Right kidney (tissue), 9 donors: Measurements from ENCODE around the gene HS2ST1.
"Not testable (repeated sequence)": the region's sequence is repeated elsewhere in the genome, so short reads cannot be mapped to it uniquely, and the experiment has no call there.

ENCODE experiments used
- DNase-seq: peaks from one replicate; pipeline ENCODE4 v3.0.0-alpha.2; 2016
- long read RNA-seq, 8 donors: transcript quantifications; one replicate each; lab custom pipeline, GENCODE V29; 2026

HS2ST1 gene
- long read RNA-seq, donor 1, full-length matches to known transcripts: 13 of 13 reads
- long read RNA-seq, donor 1, partial matches to known transcripts: 0 of 13 reads
- long read RNA-seq, donor 1, other reads (novel, unspliced or antisense): 0 of 13 reads
- long read RNA-seq, donor 2, full-length matches to known transcripts: 2 of 2 reads
- long read RNA-seq, donor 2, partial matches to known transcripts: 0 of 2 reads
- long read RNA-seq, donor 2, other reads (novel, unspliced or antisense): 0 of 2 reads
- long read RNA-seq, donor 3, full-length matches to known transcripts: 3 of 3 reads
- long read RNA-seq, donor 3, partial matches to known transcripts: 0 of 3 reads
- long read RNA-seq, donor 3, other reads (novel, unspliced or antisense): 0 of 3 reads
- long read RNA-seq, donor 4, full-length matches to known transcripts: 13 of 13 reads
- long read RNA-seq, donor 4, partial matches to known transcripts: 0 of 13 reads
- long read RNA-seq, donor 4, other reads (novel, unspliced or antisense): 0 of 13 reads
- long read RNA-seq, donor 5, full-length matches to known transcripts: 12 of 12 reads
- long read RNA-seq, donor 5, partial matches to known transcripts: 0 of 12 reads
- long read RNA-seq, donor 5, other reads (novel, unspliced or antisense): 0 of 12 reads
- long read RNA-seq, donor 6, full-length matches to known transcripts: 13 of 18 reads
- long read RNA-seq, donor 6, partial matches to known transcripts: 5 of 18 reads
- long read RNA-seq, donor 6, other reads (novel, unspliced or antisense): 0 of 18 reads
- long read RNA-seq, donor 7, full-length matches to known transcripts: 19 of 32 reads
- long read RNA-seq, donor 7, partial matches to known transcripts: 7 of 32 reads
- long read RNA-seq, donor 7, other reads (novel, unspliced or antisense): 6 of 32 reads
- long read RNA-seq, donor 8, full-length matches to known transcripts: 7 of 12 reads
- long read RNA-seq, donor 8, partial matches to known transcripts: 5 of 12 reads
- long read RNA-seq, donor 8, other reads (novel, unspliced or antisense): 0 of 12 reads

DNA sequence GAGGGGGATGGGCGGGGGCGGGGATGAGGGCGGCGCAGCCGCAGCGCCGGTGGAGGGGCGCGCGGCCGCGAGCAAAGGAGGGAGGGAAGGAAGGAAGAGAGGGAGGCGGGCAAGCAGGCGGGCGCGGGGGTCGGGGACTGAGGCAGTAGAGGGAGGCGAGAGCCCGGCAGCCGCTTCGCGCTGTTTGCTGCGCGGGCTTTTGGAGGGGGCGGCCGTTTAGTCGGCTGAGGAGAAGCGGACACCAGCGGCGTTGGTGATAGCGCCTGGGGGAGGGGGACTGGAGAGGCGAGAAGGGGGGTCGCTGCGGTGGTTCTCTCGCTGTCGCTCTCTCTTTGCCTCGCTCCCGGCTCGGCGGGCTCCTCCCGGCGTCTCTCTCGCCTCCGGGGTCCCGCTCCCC is at the start of gene HS2ST1:
Gene HS2ST1, plus strand, starts transcription at position 35 of the 397 bp plus-strand sequence.
- peak; percentile 94 for DNase-seq

DNA sequence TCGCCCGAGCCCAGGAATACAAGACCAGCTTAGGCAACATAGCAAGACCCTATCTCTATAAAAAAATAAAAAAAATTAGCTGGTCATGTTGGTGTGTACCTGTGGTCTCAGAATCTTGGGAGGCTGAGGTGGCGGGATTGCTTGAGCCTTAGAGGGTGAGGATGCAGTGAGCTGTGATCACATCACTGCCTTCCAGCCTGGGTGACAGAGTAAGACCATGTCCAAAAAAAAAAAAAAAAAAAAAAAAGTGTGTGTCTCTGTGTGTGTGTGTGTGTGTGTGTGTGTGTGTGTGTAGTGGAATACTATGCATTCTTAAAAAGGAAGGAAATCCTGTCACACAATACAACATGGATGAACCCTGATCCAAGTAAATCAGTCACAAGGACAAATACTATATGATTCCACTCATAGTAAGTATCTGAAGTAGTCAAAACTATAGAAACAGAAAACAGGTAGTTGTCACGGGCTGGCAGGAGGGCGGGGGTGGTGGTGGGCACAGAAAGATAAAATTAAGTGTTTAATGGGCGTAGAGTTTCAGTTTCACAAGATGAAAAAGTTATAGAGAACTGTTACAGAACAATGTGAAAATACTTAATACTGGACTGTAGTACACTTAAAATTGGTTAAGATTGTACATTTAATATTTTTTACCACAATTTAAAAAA is 48.3 kb upstream of the HS2ST1 start:
- DNase-seq: no peak

DNA sequence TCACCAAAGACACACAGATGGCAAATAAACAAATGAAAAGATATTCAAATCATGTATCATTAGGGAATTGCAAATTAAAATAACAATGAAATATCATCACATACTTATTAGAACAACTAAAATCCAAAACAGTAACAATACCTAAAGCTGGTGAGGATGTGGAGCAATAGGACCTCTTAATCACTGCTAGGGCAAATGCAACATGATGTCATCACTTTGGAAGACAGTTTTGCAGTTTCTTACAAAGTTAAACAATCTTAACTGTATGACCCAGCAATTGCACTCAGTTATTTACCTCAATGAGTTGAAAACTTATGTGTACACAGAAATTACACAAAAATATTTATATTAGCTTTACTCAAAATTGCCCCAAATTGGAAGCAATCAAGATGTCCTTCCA is 47.8 kb upstream of the HS2ST1 start:
- no peak for DNase-seq

DNA sequence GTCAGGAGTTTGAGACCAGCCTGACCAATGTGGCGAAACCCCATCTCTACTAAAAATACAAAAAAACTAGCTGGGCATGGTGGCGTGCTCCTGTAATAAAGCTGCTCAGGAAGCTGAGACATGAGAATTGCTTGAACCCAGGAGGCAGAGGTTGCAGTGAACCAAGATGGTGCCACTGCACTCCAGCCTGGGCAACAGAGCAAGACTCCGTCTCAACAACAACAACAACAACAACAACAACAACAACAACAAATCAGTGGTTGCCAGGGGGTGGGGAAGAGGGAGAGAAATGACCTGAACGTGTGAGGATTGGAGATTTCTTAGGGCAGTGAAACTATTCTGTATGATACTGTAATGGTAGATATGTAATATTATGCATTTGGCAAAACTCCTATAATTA is 47.2 kb upstream of the HS2ST1 start:
- DNase-seq: not testable (repeated sequence)

DNA sequence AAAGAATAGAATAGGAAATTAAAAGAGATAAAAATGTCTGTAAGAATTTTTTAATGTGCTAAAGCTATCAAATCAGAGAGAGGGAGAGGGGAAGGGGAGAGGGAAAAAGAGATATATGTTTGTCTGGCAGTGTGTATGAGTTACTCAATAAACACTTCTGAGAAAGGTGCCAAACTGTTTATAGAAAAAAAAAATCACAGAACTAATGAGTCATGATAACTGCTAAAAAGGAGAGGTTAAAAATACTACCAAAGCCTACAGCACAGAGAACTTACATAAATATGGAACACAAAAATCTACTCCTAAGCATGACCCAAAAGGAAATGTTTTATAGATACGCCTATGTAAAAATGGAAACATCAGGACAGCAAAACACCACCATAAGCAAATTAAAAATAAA is 46.0 kb upstream of the HS2ST1 start:
- no peak for DNase-seq

DNA sequence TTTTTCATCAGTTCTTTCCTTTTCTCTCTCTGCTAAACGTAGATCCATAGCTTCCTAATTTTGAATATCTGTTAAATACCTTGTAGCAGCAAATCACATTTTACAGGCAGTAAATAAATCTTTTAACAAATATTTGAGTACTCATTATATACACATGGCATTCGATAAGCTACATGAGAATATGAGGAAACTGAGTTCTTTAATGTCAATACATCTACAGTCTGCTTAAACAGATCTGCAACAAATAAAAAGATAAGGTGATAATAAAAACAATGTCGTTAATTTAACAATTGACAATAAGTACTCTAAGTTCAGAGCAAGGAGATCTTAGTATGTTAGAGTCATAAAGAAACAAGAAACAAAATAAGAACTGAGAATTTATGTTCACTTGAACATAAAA is 43.4 kb upstream of the HS2ST1 start:
- no peak for DNase-seq

DNA sequence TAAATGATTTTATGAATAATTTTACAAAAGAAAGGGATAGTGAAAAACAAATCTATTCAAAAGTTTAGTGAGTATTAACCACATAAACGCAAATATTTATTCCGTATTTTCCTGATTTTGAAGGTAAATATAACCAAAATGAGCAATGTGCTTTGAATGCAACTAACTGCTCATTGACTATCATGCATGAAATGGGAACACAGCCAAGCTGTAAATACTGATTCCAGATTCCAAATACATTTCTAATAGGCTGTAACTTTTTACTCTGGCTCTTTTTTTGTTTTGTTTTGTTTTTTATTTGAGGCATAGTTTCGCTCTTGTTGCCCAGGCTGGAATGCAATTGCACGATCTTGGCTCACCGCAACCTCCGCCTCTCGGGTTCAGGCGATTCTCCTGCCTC is 42.3 kb upstream of the HS2ST1 start:
- no peak for DNase-seq

DNA sequence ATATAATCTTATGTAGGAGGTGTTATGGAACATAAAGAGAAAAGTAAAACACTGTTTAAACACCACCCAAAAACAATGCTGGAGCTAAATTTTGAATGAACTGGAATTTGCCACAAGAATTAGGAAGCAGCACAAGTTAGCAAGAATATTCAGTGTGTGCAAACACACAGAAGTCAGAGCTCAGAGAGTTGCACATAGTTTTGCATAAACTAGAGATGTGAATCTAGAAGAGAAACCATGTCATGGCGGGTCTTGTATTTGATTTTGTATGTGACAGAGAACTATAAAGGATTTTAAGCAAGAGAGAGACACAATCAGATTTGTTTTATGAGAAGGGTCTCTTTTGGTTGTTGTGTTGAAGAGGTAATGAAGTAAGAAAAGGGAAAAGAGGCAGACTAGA is 38.7 kb upstream of the HS2ST1 start:
- DNase-seq: no peak

DNA sequence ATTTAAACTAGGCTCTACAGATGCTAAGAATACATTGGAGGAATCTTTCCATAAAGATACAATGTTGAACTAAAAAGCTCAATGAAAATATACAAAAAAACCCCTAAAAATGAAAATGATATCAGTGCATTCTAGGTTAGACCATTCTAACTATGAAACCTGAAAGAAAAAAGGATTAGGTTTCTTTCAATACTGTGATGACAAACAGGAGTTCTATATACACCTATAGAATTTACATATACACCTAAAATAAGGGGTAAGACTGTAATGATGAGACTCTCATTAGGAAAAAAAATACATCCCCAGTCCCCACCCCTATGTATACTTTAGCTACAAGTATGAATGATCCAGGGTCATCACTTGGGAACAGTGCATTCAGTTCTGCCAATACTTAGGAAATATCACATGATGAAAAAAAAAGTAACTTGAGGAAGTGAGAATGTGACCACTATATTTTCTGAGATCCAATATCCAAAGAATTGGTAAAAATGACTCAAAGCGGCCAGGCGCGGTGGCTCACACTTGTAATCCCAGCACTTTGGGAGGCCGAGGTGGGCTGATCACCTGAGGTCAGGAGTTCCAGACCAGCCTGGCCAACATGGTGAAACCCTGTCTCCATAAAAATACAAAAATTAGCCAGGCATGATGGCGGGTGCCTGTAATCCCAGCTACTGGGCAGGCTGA is 26.8 kb upstream of the HS2ST1 start:
- DNase-seq: no peak

DNA sequence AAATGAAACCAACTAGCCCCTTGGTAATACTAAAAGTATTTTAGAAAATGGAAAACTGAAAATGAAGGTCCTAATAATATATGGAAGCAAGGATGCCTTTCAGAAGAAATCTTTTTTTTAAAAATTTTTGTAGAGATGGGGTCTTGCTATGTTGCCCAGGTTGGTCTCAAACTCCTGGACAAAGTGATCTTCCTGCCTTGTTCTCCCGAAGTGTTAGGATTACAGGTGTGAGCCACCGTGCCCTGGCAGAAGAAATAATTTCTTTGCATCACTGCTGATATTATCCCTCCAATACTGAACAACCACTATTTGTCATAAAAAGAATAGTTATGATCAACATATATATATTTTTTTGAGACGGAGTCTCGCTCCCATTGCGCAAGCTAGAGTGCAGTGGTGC is 26.1 kb upstream of the HS2ST1 start:
- DNase-seq: no peak

DNA sequence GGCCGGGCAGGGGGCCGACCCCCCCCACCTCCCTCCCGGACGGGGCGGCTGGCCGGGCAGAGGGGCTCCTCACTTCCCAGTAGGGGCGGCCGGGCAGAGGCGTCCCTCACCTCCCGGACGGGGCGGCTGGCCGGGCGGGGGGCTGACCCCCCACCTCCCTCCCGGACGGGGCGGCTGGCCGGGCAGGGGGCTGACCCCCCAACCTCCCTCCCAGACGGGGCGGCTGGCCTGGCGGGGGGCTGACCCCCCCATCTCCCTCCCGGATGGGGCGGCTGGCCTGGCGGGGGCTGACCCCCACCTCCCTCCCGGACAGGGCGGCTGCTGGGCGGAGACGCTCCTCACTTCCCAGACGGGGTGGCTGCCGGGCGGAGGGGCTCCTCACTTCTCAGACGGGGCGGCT is 15.0 kb upstream of the HS2ST1 start:
- DNase-seq: not testable (repeated sequence)

DNA sequence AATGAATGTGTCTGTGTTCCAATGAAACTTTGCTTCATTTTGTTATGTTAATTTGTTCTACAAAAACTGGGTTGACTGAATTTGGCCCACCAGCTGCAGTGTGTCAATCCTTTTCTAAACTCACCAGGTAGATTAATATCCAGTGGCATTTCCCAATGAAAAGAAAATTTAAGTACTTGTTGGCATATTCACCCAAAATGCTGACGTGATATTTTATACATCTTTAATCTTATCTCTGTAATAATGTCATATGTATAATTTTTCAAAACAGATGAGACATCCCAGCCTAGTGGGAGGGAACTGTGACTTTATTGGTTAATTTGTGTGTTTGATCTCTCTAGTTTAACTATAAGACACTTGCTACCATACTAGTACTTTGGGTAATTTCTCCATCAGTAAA is 8.6 kb upstream of the HS2ST1 start:
- no peak for DNase-seq

DNA sequence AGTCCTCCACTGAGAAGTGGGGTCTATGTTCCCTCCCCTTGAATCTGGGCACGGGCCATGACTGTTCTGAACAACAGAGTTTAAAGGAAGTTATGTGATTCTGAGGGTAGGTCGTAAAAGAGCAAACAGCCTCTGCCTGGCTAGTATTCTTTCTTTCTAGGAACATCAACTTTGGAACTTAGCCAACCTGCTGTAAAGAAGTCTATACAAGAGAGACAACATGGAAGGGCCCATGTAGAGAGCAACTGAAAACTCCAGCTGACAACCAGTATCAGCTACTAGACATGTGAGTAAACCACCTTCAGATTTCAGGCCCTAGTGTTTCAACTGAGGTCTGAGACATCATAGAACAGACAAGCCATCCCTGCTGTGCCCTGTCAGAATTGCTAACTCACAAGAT is 8.0 kb upstream of the HS2ST1 start:
- DNase-seq: no peak

DNA sequence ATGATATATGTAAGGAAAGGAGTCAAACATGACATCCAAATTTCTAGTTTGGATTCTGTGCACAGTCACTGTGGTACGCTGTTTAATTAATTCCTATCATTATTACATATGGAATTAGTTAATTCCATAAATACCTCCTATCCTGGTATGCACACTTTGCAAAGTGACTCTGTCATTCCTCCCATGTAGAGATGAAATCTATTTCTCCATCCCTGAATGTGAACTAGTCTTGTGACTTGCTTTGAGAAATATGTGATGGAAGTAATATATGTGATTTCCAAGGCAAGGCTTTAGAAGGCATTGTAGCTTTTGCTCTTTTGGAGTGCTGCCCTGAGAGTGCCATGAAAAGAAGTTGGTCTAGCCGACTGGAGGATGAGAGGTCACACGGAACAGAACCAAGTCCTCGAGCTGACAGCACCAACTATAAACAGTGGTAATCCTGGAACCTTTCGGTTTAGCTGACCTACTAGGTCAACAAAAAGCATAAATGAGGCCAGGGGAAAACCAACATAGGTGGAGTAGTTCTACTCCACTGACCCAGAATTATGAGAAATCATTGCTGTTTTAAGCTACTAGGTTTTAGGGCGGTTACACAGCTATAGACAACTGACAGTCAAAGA is 2.0 kb upstream of the HS2ST1 start:
- DNase-seq: no peak

DNA sequence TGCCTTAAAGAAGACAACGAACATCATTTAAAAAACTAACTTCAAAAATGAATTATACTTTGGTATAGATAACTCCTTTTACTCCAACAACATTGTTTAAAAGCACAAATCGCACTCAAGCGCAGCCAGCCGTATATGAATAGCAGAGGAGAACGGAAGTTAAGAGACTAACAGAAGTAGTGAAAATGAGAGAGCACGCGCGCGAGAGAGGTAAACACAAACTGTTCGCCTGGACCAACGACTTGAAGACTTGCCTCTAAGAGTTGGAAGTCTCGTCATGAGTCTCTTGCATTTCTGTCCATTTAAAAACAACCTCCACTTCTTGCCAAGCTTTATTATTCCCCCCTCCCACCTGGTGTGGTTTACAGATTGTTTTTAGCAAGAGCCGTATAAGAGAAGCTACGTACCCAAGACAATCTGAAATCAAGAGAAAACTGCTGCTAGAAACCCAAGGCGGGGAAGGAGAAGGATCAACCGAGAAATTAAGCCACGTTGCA is 988 bp upstream of the HS2ST1 start:
- DNase-seq: no peak

DNA sequence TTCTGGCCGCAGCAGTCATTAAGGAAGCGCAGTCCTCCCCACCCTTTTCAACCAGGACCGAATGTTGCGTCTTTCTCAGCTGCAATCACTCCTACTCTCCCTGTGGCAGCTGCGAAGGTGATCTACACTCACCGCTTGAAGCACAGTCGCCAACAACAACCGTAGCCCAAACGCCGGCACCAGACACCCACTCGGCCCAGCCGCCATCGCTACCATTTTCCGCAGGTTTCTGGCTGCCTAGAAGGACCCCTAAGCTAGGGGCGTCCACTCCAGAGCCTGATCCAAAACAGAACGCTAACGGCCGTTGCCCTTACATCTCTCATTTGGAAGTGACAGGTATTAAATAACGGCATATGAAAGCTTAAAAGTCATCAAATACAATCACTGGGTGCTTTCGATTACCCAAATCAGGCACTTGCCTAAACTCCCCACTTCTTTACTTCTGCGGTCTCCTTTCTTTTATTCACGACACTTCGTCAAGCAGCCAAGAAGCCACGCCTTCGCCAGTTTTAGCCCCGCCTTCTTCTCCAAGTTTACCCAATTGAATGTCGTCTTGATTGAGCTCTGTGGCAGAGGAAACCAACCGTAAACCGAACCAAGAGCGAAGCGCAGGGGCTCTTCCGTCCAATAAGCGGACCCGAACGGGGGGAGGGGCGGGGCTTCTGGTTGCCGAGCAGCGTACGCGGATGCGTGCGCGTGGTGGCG is 387 bp upstream of the HS2ST1 start, which contains the start of gene SELENOF:
Gene SELENOF, minus strand, starts transcription at position 231 of the 705 bp plus-strand sequence. Its CDS starts 15 bp downstream, at position 216.
- DNase-seq: peak; percentile 99

DNA sequence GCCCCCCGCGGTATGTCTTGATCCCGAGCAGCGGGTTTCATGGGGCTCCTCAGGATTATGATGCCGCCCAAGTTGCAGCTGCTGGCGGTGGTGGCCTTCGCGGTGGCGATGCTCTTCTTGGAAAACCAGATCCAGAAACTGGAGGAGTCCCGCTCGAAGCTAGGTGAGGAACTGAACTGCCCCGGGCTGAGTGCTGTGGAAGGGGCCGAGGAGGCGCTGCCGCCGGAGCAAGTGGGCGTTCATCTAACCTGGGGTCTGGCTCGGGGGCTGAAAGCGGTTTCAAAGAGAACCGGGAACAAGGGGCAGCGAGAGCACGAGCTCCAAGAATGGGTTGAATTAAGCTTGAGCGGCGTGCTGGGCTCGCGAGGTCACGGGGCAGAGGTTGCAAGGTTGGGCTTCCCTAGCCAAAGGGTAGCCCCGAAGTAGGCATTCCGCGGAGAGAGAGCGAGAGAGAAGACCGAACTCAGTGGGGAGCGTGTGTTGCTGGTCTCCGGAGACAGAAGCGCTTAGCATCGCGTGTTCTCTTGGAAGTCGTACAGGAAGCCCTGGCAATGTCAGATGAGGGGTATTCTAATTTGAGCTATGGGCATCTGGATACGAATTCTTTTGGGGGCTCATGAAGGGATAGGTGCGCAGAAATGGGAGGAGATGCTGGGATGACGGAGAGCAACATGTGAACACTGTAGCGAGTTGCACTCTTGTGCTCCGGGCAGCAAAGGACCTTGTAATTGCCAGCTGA is 732 bp downstream of the HS2ST1 start:
- peak; percentile 82 for DNase-seq

DNA sequence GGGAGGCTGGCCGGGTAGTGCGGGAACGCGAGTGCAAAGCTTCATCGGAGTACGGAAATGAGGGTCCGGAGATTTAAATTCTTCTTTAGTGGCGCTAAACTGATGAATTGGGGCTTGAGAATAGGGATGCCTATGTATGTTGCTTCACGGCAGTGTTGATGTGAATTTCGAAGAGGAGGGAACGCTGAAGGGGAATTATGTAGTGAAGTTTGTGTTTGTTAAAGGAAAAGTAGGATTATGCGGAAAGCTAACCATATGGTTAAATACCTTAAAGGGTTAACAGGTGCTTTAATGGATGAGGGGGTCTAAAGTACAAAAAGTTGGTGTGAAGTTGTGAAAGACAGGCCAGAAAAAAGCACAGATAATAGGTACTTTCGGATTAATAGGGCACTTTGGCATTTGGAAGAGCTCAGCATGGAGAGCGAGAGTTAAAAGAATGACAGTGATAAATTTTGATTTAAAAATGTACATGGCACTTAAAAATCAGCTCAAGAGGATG is 1.4 kb downstream of the HS2ST1 start:
- no peak for DNase-seq

DNA sequence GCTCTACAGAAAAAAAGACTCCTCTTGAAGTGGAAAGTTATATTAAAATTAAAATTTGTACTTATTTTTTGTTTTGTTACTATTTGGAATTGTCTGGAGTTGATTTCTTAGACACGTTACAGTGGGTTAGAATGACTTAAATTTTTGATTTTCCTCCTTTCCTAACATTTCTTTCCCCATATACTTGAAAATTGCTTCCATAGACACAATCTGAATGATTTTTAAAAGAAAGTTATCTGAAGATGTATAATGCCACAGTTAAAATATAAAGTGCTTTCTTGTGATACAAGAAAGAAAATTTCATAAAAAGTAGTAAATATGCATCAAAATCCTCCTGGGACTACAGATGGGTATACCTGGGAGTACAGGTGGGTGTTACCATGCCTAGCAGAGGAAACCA is 2.3 kb downstream of the HS2ST1 start:
- no peak for DNase-seq

DNA sequence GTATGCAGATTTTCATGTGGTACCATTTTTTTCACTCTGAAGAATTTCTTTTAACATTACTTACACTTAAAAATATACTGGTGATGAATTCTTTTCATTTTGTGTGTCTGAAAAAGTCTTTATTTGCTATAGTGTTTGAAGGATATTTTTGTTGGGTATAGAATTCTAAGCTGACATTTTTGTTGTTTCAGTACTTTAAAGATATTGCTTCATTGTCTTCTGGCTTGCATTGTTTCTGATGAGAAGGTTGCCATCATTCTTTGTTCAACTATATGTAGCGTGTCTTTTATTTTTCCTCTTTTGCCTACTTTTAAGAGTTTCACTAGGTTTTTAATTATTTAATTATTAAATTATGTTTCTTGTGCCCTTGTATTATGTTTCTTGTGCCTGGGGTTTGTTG is 8.0 kb downstream of the HS2ST1 start:
- DNase-seq: no peak
